ENCODE data around the gene ZNRD2. TPM values are rescaled to one million over a fixed set of nuclear protein-coding genes. Genes with fewer than 3 reads are reported as not detected.
A peak's percentile ranks its signal among the peaks of the same experiment; 100 is the strongest.

The ZNRD2 gene
- total RNA-seq, 3 donors from 2014 or later, result 120 to 148 (median 136) TPM

DNA sequence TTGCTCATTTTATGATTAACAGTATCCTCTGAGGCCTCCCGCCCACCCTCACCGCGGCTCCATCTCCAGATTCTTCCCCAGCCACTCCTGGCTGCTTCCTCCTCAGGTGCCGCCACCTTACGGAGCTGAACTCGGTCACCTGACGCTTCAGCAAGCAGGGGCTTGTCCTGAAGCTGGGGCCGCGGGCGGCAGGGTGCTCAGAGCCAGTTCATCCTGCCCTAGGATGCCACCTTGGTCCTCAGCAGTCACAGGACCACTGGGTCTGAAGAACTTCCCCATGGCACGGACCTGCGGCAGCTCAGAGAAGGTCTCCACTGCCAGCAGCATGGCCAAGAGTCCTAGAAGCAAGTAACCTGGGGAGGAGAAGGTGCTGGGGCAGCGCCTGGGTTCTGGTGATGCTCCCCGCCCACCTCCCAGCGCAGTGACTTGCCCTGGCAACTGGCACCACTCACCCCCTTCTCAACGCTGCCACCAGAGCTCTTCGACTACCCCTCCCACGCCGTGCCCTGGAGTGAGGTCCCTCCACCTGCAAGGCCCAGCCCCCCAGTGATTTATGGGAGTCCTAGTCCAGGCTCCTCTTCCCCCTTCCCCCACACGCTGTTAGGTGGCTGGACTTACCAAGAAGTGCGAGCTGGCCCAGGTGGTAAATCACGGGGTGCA, 22.7 kb downstream of the ZNRD2 start:
- Mint-ChIP-seq H3K9me3 (no peaks in the 10 kb centered on the region), H3K27me3 (ENCODE audit: low read depth) (no peaks in the 10 kb centered on the region), H3K4me1 (ENCODE audit: low read depth) (peaks cover 22% of the 10 kb centered on the region), H3K36me3 (ENCODE audit: insufficient read depth) (peaks cover 7% of the 10 kb centered on the region), H3K4me3 (no peak overlapping the region)
- no peak for DNase-seq
- no peak for ATAC-seq

DNA sequence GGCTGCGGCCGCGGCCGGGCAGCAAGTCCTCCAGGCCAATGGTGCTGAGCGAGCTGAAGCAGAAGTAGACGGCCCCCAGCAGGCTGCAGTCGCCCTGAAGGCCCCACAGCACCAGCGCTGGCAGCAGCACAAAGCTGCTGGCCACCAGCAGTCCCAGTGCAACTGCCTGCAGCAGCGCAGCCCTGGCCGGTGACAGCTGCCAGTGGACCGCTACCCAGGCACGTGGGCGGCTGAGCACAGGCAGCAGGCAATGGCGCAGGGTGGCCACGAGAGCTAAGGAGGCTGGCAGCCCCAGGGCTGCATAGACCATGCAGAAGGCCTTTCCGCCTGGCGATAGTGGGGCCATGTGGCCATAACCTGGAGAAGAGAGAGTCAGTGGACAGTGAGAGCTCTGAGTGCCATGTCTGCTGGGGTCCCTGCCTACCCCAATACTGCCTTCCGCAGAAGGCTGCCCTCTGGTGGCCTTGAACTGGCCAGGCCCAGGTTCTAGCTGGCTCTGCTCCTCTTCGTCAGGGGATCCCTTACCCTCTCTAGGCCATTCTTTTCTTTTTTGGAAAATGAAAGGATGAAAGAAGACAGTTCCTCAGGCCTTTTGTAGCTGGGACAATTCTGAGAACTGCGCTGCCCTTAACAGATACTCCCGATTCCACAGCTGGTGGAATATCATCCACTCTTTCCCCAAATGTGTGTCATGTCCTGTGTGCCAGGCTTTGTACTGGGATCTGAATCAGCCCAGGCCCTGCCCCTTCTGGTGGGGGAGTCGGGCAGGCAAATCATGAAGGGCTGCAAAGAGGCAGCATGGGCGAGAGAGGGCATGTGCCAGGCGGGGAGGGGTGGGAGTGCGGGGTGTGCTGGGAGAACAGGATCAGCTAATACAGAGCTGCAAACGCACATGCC, 23.5 kb downstream of the ZNRD2 start:
- Mint-ChIP-seq H3K36me3 (ENCODE audit: insufficient read depth) (peaks cover 7% of the 10 kb centered on the region), H3K9me3 (no peaks in the 10 kb centered on the region), H3K27me3 (ENCODE audit: low read depth) (no peaks in the 10 kb centered on the region), H3K4me1 (ENCODE audit: low read depth) (peaks cover 14% of the 10 kb centered on the region), H3K4me3 (no peak overlapping the region)
- peak; percentile 46 for DNase-seq
- peak; percentile 46 to 54 for ATAC-seq

- DNase-seq (no peak), ATAC-seq (no peak)
- no peaks in the 10 kb centered on the region for H3K9me3 Mint-ChIP-seq
- H3K36me3 Mint-ChIP-seq (ENCODE audit: insufficient read depth), result peaks cover 7% of the 10 kb centered on the region
- H3K27me3 Mint-ChIP-seq (ENCODE audit: low read depth), result no peaks in the 10 kb centered on the region
- no peak overlapping the region for H3K4me3 Mint-ChIP-seq
- H3K4me1 Mint-ChIP-seq (ENCODE audit: low read depth), result peaks cover 8% of the 10 kb centered on the region
These were observed 24.9 kb downstream of the ZNRD2 start for GRCh38 chr11:65595131-65595530.

DNA sequence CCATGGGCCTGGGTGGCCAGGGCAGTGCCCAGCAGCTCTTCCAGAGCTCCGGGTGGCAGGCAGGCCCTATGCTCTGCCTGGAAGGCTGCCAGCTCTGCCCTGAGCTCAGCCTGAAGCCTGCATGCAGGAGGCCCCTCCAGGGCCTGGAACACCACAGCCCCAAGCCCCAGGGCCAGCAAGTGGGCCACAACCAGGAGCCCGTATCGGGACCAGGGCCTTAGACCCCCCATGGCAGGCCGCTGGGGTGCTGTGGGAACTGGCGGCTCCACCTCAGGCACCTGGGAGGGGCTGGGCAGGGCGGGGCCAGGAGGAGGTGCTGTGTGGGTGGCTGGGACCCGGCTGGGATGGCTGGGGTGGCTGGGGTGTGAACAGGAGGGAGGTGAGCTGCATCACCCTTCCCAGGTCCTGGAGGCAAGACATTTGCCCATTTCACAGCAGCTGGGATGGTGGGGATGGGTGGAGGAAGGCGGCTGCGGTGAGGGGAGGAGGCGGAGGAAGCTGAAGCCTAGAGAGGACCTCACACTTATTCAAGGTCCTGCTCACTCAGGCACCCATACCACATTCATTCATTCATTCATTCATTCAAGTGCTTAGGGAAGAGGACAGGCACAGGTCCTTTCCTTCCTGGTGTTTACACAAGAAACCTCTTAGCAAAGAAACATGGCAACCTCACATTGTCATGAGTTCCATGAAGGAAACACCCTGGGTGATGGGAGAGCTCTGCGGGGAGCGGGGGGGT, 25.4 kb downstream of the ZNRD2 start, which contains the start of gene KCNK7:
TSS of gene KCNK7 (minus strand) at position 258 of the 739 bp plus-strand sequence. CDS start at position 230, 28 bp downstream.
- H3K9me3 Mint-ChIP-seq, result no peaks in the 10 kb centered on the region
- peaks cover 4% of the 10 kb centered on the region for H3K36me3 Mint-ChIP-seq (ENCODE audit: insufficient read depth)
- peaks cover 8% of the 10 kb centered on the region for H3K4me1 Mint-ChIP-seq (ENCODE audit: low read depth)
- no peak within 1 kb of the TSS for H3K4me3 Mint-ChIP-seq
- no peaks in the 10 kb centered on the region for H3K27me3 Mint-ChIP-seq (ENCODE audit: low read depth)
- ATAC-seq (peak in 1 of 2 donors; percentile 18), DNase-seq (no peak)

- peaks cover 4% of the 10 kb centered on the region for H3K36me3 Mint-ChIP-seq (ENCODE audit: insufficient read depth)
- no peaks in the 10 kb centered on the region for H3K9me3 Mint-ChIP-seq
- peaks cover 8% of the 10 kb centered on the region for H3K4me1 Mint-ChIP-seq (ENCODE audit: low read depth)
- ATAC-seq, result no peak
- H3K4me3 Mint-ChIP-seq, result no peak overlapping the region
- no peak for DNase-seq
- no peaks in the 10 kb centered on the region for H3K27me3 Mint-ChIP-seq (ENCODE audit: low read depth)
These were observed 26.2 kb downstream of the ZNRD2 start for GRCh38 chr11:65596520-65596919.

DNA sequence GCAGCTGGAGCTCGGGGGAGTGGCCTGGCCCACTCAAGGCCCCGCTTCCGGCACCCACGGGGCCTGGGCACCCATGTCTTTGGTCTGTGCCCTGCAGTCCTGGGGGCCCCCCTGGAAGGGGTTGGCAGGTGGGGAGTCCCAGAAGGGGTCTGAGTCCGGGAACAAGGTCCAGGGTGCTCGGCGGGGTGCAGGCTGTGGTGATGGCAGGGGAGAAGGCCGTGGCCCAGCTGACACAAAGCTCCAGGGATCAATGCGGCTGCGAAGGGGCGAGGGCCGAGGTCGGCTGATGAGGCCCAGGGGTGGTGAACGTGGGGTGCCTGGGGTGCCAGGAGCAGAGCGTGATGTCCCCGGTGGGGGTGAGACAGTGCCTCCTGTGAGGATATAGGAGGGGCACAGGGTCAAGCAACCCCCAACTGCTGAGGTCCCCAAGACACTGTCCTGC, 28.0 kb downstream of the ZNRD2 start:
- DNase-seq, result no peak
- H3K36me3 Mint-ChIP-seq (ENCODE audit: insufficient read depth), result peaks cover 4% of the 10 kb centered on the region
- ATAC-seq, result no peak
- peaks cover 8% of the 10 kb centered on the region for H3K4me1 Mint-ChIP-seq (ENCODE audit: low read depth)
- no peaks in the 10 kb centered on the region for H3K27me3 Mint-ChIP-seq (ENCODE audit: low read depth)
- H3K4me3 Mint-ChIP-seq, result no peak overlapping the region
- H3K9me3 Mint-ChIP-seq, result no peaks in the 10 kb centered on the region

- Mint-ChIP-seq H3K9me3 (no peaks in the 10 kb centered on the region), H3K36me3 (ENCODE audit: insufficient read depth) (peaks cover 7% of the 10 kb centered on the region), H3K27me3 (ENCODE audit: low read depth) (no peaks in the 10 kb centered on the region), H3K4me3 (no peak overlapping the region), H3K4me1 (ENCODE audit: low read depth) (peaks cover 8% of the 10 kb centered on the region)
- ATAC-seq (no peak), DNase-seq (no peak)
These were observed 29.1 kb downstream of the ZNRD2 start for GRCh38 chr11:65599216-65599954.

GRCh38 chr11:65599955-65600246, 29.6 kb downstream of the ZNRD2 start:
- H3K36me3 Mint-ChIP-seq (ENCODE audit: insufficient read depth), result peaks cover 8% of the 10 kb centered on the region
- H3K27me3 Mint-ChIP-seq (ENCODE audit: low read depth), result no peaks in the 10 kb centered on the region
- H3K4me3 Mint-ChIP-seq, result no peak overlapping the region
- no peak for DNase-seq
- ATAC-seq, result no peak
- no peaks in the 10 kb centered on the region for H3K9me3 Mint-ChIP-seq
- peaks cover 6% of the 10 kb centered on the region for H3K4me1 Mint-ChIP-seq (ENCODE audit: low read depth)

GRCh38 chr11:65604258-65604657, 34.0 kb downstream of the ZNRD2 start:
- Mint-ChIP-seq H3K9me3 (no peaks in the 10 kb centered on the region), H3K27me3 (ENCODE audit: low read depth) (no peaks in the 10 kb centered on the region), H3K36me3 (ENCODE audit: insufficient read depth) (peaks cover 10% of the 10 kb centered on the region), H3K4me3 (no peak overlapping the region), H3K4me1 (ENCODE audit: low read depth) (peaks cover 5% of the 10 kb centered on the region)
- DNase-seq (no peak), ATAC-seq (no peak)

GRCh38 chr11:65606876-65607613, 36.8 kb downstream of the ZNRD2 start:
- Mint-ChIP-seq H3K27me3 (ENCODE audit: low read depth) (no peaks in the 10 kb centered on the region), H3K36me3 (ENCODE audit: insufficient read depth) (peaks cover 14% of the 10 kb centered on the region), H3K4me3 (no peak overlapping the region), H3K4me1 (ENCODE audit: low read depth) (peaks cover 31% of the 10 kb centered on the region), H3K9me3 (no peaks in the 10 kb centered on the region)
- ATAC-seq (peak; percentile 65 to 69), DNase-seq (no peak)

- ATAC-seq, result no peak
- no peaks in the 10 kb centered on the region for H3K27me3 Mint-ChIP-seq (ENCODE audit: low read depth)
- H3K9me3 Mint-ChIP-seq, result no peaks in the 10 kb centered on the region
- no peak overlapping the region for H3K4me3 Mint-ChIP-seq
- no peak for DNase-seq
- H3K36me3 Mint-ChIP-seq (ENCODE audit: insufficient read depth), result peaks cover 14% of the 10 kb centered on the region
- peaks cover 37% of the 10 kb centered on the region for H3K4me1 Mint-ChIP-seq (ENCODE audit: low read depth)
These were observed 37.5 kb downstream of the ZNRD2 start for GRCh38 chr11:65607614-65608426.

GRCh38 chr11:65609229-65609628, 39.0 kb downstream of the ZNRD2 start:
- ATAC-seq, result no peak
- H3K9me3 Mint-ChIP-seq, result no peaks in the 10 kb centered on the region
- H3K27me3 Mint-ChIP-seq (ENCODE audit: low read depth), result no peaks in the 10 kb centered on the region
- peaks cover 42% of the 10 kb centered on the region for H3K4me1 Mint-ChIP-seq (ENCODE audit: low read depth)
- H3K4me3 Mint-ChIP-seq, result no peak overlapping the region
- peaks cover 11% of the 10 kb centered on the region for H3K36me3 Mint-ChIP-seq (ENCODE audit: insufficient read depth)
- DNase-seq, result no peak

- DNase-seq (no peak), ATAC-seq (no peak)
- H3K36me3 Mint-ChIP-seq (ENCODE audit: insufficient read depth), result peaks cover 10% of the 10 kb centered on the region
These were observed 39.4 kb downstream of the ZNRD2 start for GRCh38 chr11:65609665-65610064.

More at GRCh38 chr11:65609665-65610064, 39.4 kb downstream of the ZNRD2 start:
- Mint-ChIP-seq H3K9me3 (no peaks in the 10 kb centered on the region), H3K27me3 (ENCODE audit: low read depth) (no peaks in the 10 kb centered on the region), H3K4me3 (no peak overlapping the region), H3K4me1 (ENCODE audit: low read depth) (peaks cover 42% of the 10 kb centered on the region)

All from activated T-cell treated with anti-CD3 and anti-CD28 coated beads, Interleukin-2, amount 50 U/mL, for 4 hours (primary cell).